Keratinocyte (primary cell): Measurements from ENCODE around the gene FMNL2.

Experiments
- EZH2 ChIP-seq: IDR thresholded peaks from one replicate; pipeline ENCODE4 v1.6.1; 2012; ENCODE audit warnings: inconsistent platforms, mild to moderate bottlenecking, low read length, moderate library complexity
- TF ChIP-seq, protein P1 (sequence below), 3 experiments: IDR thresholded peaks in 1 of 3; conservative IDR thresholded peaks in 1 of 3; optimal IDR thresholded peaks in 1 of 3; 2 replicates in 2 of 3; 3 replicates in 1 of 3; pipeline versions ENCODE3 to v1.5.1; 2011; ENCODE audit warnings: low read length in 3 of 3, mild to moderate bottlenecking in 3 of 3, moderate library complexity in 2 of 3, control low read depth in 1 of 3, inconsistent platforms in 1 of 3; ENCODE audit not compliant: insufficient read depth in 2 of 3; ENCODE audit errors: extremely low read depth in 1 of 3

DNA sequence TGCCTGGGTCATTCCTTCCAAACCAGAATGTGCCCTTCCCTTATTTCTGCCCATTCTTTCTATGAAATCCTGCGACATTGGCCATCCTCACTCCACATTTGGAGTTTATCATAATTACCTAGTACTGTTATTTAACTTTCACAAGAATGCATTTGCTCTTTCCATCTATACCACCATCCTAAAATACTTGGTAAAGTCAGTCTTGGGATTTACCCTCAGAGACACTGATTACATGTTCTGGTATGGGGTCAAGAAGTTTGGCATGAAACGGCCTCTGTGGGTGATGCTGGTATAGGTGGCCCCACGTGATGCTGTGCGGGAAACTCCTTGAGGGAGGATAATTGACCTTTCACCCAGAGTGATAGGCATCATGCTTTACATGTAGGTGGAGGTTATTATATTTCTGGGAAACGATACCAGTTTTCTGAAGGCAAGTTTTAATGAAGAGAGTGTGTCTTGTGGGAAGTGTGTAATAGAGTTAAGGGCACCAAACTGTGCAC lies 123.5 kb downstream of the FMNL2 start:
- TF ChIP-seq, protein P1, sequence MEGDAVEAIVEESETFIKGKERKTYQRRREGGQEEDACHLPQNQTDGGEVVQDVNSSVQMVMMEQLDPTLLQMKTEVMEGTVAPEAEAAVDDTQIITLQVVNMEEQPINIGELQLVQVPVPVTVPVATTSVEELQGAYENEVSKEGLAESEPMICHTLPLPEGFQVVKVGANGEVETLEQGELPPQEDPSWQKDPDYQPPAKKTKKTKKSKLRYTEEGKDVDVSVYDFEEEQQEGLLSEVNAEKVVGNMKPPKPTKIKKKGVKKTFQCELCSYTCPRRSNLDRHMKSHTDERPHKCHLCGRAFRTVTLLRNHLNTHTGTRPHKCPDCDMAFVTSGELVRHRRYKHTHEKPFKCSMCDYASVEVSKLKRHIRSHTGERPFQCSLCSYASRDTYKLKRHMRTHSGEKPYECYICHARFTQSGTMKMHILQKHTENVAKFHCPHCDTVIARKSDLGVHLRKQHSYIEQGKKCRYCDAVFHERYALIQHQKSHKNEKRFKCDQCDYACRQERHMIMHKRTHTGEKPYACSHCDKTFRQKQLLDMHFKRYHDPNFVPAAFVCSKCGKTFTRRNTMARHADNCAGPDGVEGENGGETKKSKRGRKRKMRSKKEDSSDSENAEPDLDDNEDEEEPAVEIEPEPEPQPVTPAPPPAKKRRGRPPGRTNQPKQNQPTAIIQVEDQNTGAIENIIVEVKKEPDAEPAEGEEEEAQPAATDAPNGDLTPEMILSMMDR (optimal IDR thresholded peaks at IDR 0.05 in 1 of 3, IDR thresholded peaks at IDR 0.05 in 1 of 3, conservative IDR thresholded peaks at IDR 0.05 in 1 of 3; ENCODE audit: extremely low read depth in 1 of 3, insufficient read depth in 2 of 3, low read length in 3 of 3): no peak
- no peak for TF ChIP-seq EZH2
